Fibroblast of lung (primary cell): ENCODE measurements around the gene DLGAP4. TPM values are rescaled to one million over a fixed set of nuclear protein-coding genes. Genes with fewer than 3 reads are reported as not detected.

ENCODE experiments used
- DNase-seq, 2 donors: peaks; one replicate each; pipeline versions ENCODE4 v3.0.0 to v3.0.0-alpha.2; 2010; ENCODE audit warnings: low read depth in 2 of 2
- H2AFZ ChIP-seq: 2 replicates; pipeline ENCODE4 v1.5.1; 2012; ENCODE audit warnings: low read length, control low read depth, inconsistent platforms
- H3K27ac ChIP-seq: 2 replicates; pipeline ENCODE4 v1.5.1; 2011; ENCODE audit warnings: low read length, control low read depth; ENCODE audit not compliant: insufficient read depth
- H3K27me3 ChIP-seq: 2 replicates; pipeline ENCODE4 v1.5.1; 2011; ENCODE audit warnings: mild to moderate bottlenecking, low read length; ENCODE audit not compliant: control insufficient read depth, insufficient read depth
- H3K36me3 ChIP-seq: 2 replicates; pipeline ENCODE4 v1.5.1; 2011; ENCODE audit warnings: low read length; ENCODE audit not compliant: control insufficient read depth, insufficient read depth
- H3K4me1 ChIP-seq: 2 replicates; pipeline ENCODE4 v1.5.1; 2011; ENCODE audit warnings: low read length; ENCODE audit not compliant: control insufficient read depth, insufficient read depth; ENCODE audit errors: extremely low read depth
- H3K4me2 ChIP-seq: 2 replicates; pipeline ENCODE4 v1.5.1; 2011; ENCODE audit warnings: low read length, control low read depth; ENCODE audit not compliant: insufficient read depth; ENCODE audit errors: extremely low read depth
- H3K4me3 ChIP-seq, 4 experiments: fragments of 200-600 bp in 1 of 4; sonication (generic) in 1 of 4; replicated peaks in 1 of 4; 2 replicates each; pipeline ENCODE4 v1.5.1; 2011 to 2016; ENCODE audit warnings: low read length in 4 of 4, low read depth in 3 of 4, mild to moderate bottlenecking in 3 of 4, control low read depth in 2 of 4, inconsistent platforms in 1 of 4, mixed read lengths in 1 of 4; ENCODE audit not compliant: insufficient read depth in 1 of 4; ENCODE audit errors: control extremely low read depth in 1 of 4
- H3K79me2 ChIP-seq: 2 replicates; pipeline ENCODE4 v1.5.1; 2012; ENCODE audit warnings: mild to moderate bottlenecking, low read length, inconsistent platforms; ENCODE audit not compliant: control insufficient read depth, insufficient read depth
- H3K9ac ChIP-seq: 2 replicates; pipeline ENCODE4 v1.5.1; 2011; ENCODE audit warnings: mild to moderate bottlenecking, low read length, control low read depth; ENCODE audit not compliant: insufficient read depth
- H3K9me3 ChIP-seq: 2 replicates; pipeline ENCODE4 v1.5.1; 2012; ENCODE audit warnings: low read depth, low read length; ENCODE audit not compliant: control insufficient read depth, insufficient read depth
- H4K20me1 ChIP-seq: 2 replicates; pipeline ENCODE4 v1.5.1; 2011; ENCODE audit warnings: low read length; ENCODE audit not compliant: control insufficient read depth, insufficient read depth; ENCODE audit errors: extremely low read depth
- EZH2 ChIP-seq: IDR thresholded peaks from 2 replicates; pipeline ENCODE4 v1.5.1; 2012; ENCODE audit warnings: low read length, control low read depth, mild to moderate bottlenecking; ENCODE audit errors: missing control alignments
- polyA plus RNA-seq, 2 donors: library from polyadenylated mRNA; depleted of rRNA in 1 of 2; stranded (reverse) in 1 of 2; unstranded in 1 of 2; fragments of >200 nt; gene quantifications; 2 replicates each; pipeline ENCODE4 v1.2.1, GENCODE V29; 2011 to 2012; ENCODE audit warnings: missing spikeins in 1 of 2
- total RNA-seq: library from RNA; depleted of rRNA; stranded (reverse); fragments of >200 nt; gene quantifications from 2 replicates; pipeline ENCODE4 v1.2.1, GENCODE V29; 2014
- TF ChIP-seq, protein P1 (sequence below), 2 donors: IDR thresholded peaks in 1 of 2; conservative IDR thresholded peaks in 1 of 2; 1 replicate in 1 of 2; 2 replicates in 1 of 2; pipeline ENCODE4 v1.5.1; 2011 to 2012; ENCODE audit warnings: low read length in 2 of 2, control low read depth in 1 of 2, inconsistent platforms in 1 of 2, low read depth in 1 of 2, mild to moderate bottlenecking in 1 of 2

Gene DLGAP4
- total and polyA plus RNA-seq, 2 donors (not counting 1 experiment from before 2014, with no cell fraction given): 25.9 to 26.9 TPM

DNA sequence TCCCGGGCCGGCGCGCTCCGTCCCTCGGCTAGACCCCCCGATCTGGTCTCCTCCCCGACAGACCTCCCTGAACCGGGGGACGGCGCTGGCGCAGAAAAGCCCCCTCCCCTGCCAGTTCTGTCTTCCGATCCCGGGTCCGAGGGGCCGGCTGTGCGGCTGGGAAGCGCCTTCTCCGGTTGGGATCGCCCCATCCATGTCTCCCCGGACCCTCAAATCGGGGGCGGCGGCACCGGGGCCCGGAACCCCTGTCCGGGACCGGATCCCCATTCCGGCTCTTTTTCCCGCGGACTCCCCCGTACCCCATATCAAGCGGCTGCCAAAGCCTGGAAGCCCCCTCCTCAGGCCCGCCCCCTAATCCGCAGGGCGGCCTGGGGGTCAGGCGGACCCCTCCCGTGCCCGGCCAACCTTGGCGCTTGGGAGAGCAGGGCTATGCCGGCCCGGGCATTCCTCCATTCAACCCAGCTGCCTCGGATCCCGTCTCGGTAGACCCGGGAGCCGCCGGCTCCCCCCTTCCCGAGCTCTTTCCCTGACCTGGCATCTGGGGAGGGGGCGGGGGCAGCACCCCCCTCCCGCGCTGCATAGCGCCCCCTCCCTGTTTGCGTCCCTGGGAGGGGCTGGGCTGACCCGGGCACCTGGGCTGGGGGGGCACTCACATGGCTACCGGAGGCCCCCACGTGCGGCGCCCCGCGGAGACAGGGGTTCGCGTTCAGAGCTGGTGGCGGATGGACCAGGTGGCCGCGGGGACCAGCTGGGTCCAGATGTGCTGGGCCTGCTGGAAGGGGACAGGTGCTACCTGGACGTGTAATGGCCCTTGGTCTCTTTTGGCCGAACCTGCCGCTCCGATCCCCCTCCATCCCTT lies 643 bp downstream of the DLGAP4 start:
- TF ChIP-seq EZH2: peak; percentile 81
- TF ChIP-seq, protein P1, sequence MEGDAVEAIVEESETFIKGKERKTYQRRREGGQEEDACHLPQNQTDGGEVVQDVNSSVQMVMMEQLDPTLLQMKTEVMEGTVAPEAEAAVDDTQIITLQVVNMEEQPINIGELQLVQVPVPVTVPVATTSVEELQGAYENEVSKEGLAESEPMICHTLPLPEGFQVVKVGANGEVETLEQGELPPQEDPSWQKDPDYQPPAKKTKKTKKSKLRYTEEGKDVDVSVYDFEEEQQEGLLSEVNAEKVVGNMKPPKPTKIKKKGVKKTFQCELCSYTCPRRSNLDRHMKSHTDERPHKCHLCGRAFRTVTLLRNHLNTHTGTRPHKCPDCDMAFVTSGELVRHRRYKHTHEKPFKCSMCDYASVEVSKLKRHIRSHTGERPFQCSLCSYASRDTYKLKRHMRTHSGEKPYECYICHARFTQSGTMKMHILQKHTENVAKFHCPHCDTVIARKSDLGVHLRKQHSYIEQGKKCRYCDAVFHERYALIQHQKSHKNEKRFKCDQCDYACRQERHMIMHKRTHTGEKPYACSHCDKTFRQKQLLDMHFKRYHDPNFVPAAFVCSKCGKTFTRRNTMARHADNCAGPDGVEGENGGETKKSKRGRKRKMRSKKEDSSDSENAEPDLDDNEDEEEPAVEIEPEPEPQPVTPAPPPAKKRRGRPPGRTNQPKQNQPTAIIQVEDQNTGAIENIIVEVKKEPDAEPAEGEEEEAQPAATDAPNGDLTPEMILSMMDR (conservative IDR thresholded peaks at IDR 0.05 in 1 of 2, IDR thresholded peaks at IDR 0.05 in 1 of 2; ENCODE audit: low read depth in 1 of 2, low read length in 2 of 2): no peak
- Histone ChIP-seq H3K4me3 (no peak overlapping the region), H4K20me1 (no peaks in the 10 kb centered on the region), H3K9me3 (no peaks in the 10 kb centered on the region), H3K4me2 (no peak overlapping the region), H3K4me1 (no peaks in the 10 kb centered on the region), H3K79me2 (no peaks in the 10 kb centered on the region), H3K27ac (no peak overlapping the region), H3K36me3 (no peaks in the 10 kb centered on the region), H2AFZ (no peak overlapping the region), H3K9ac (no peak overlapping the region), H3K27me3 (peaks cover 52% of the 10 kb centered on the region)
- DNase-seq: no peak

DNA sequence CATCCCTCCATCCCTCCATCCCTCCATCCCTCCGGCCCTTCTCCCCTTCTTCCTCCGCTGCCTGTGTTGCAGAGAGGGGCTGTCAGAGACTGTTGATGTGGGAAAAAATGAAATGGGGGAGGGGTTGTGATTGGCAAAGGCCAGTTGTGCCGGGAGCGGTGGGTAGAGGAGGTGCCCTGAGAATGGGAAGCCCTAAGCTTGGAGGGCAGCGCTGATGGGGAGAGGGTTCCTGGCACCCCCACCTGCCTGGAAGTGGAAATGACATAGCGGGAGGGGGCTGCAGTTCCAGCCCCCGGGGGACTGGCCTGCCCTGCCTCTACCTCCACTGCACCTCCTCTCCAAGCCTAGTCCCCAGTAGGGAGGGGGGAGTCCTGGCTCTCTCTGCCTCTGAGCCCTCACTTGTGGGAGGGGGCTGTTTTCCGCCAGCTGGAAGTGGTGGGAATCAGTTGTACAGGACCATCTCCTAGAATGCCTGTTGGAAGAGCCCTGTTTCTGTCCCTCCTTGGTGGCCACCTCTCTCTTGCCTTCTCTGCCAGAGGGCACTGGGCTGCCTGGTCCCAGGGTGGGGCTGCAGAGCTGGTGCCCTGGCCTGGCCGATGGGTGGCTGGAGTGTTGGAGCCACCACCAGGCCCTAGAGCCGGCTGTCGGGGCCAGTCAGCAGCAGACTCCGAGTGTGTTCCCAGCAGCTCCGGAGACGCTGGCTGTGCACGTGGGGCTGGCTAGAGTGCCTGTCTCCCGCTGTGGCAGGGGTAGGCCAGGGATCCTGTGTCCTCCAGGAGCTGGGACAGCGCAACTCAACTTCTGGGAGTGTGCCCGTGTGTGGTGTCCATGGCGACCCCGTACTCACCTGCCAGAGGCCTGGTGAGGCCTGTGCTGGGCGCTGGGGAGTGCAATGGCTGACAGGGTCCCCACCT lies 1.5 kb downstream of the DLGAP4 start:
- Histone ChIP-seq H3K4me1 (no peaks in the 10 kb centered on the region), H3K4me3 (no peak overlapping the region), H2AFZ (no peak overlapping the region), H3K27me3 (peaks cover 47% of the 10 kb centered on the region), H4K20me1 (no peaks in the 10 kb centered on the region), H3K9ac (no peak overlapping the region), H3K27ac (no peak overlapping the region), H3K4me2 (no peak overlapping the region), H3K79me2 (no peaks in the 10 kb centered on the region), H3K36me3 (no peaks in the 10 kb centered on the region), H3K9me3 (no peaks in the 10 kb centered on the region)
- no peak for DNase-seq
- no peak for TF ChIP-seq EZH2
- TF ChIP-seq, protein P1 (conservative IDR thresholded peaks at IDR 0.05 in 1 of 2, IDR thresholded peaks at IDR 0.05 in 1 of 2; ENCODE audit: low read depth in 1 of 2, low read length in 2 of 2): no peak

DNA sequence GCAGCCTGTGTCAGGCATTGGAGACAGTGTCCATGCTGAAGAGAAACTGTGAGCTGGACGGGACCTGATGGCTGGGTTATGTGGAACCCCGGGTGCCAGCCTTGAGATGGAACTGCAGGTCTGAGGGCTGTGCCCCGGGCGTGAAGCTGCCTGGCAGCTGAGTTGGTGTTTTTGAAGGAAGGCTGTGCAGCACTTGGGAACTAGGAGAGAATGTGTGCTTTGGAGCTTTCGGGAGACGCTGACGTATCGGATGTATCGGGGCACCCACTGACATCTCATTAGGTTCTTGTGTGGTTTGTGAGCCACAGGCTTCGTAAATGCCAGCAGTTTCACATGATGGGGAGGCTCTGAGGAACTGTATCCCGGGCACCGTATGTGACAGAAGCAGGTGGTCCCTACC lies 2.2 kb downstream of the DLGAP4 start:
- H3K79me2 ChIP-seq: no peaks in the 10 kb centered on the region
- H3K27me3 ChIP-seq: peaks cover 40% of the 10 kb centered on the region
- H3K9me3 ChIP-seq: no peaks in the 10 kb centered on the region
- H3K4me1 ChIP-seq: no peaks in the 10 kb centered on the region
- no peak overlapping the region for H2AFZ ChIP-seq
- H4K20me1 ChIP-seq: no peaks in the 10 kb centered on the region
- no peak overlapping the region for H3K4me3 ChIP-seq
- H3K27ac ChIP-seq: no peak overlapping the region
- H3K4me2 ChIP-seq: no peak overlapping the region
- no peak overlapping the region for H3K9ac ChIP-seq
- TF ChIP-seq, protein P1 (conservative IDR thresholded peaks at IDR 0.05 in 1 of 2, IDR thresholded peaks at IDR 0.05 in 1 of 2; ENCODE audit: low read depth in 1 of 2, low read length in 2 of 2): no peak
- DNase-seq: no peak
- H3K36me3 ChIP-seq: no peaks in the 10 kb centered on the region
